Brain microvascular endothelial cell (primary cell): ENCODE results near the gene TBC1D16.

ENCODE experiments used
- DNase-seq: peaks from one replicate; pipeline ENCODE4 v3.0.0-alpha.2; 2020
- H3K27ac ChIP-seq: fragments of 250-450 bp; sonication (Bioruptor Pico); 2 replicates; pipeline ENCODE4 v1.5.1; 2020; ENCODE audit warnings: mild to moderate bottlenecking, moderate library complexity
- H3K27me3 ChIP-seq: fragments of 250-450 bp; sonication (Bioruptor Pico); replicated peaks from 2 replicates; pipeline ENCODE4 v1.5.1; 2020; ENCODE audit warnings: mild to moderate bottlenecking
- H3K36me3 ChIP-seq: fragments of 250-450 bp; sonication (Bioruptor Pico); replicated peaks from 2 replicates; pipeline ENCODE4 v1.5.1; 2020; ENCODE audit warnings: mild to moderate bottlenecking
- H3K4me3 ChIP-seq: 2 replicates; pipeline ENCODE4 v1.5.1; 2011; ENCODE audit warnings: low read depth, mild to moderate bottlenecking, control low read depth, low read length, moderate library complexity
- CTCF ChIP-seq: IDR thresholded peaks from 2 replicates; pipeline ENCODE4 v1.5.1; 2011; ENCODE audit warnings: low read depth, mild to moderate bottlenecking, moderate library complexity, low read length, control low read depth, inconsistent platforms; ENCODE audit errors: missing control alignments
- in situ Hi-C: cut with HindIII; loops from 2 replicates; pipeline ENCODE4 v1.10.0; 2017; ENCODE audit warnings: low sequenced_read_pairs, low pct_ligation_motif_present

The TBC1D16 gene

GRCh38 chr17:79936641-79937381 lies 98.9 kb downstream of the TBC1D16 start:
- Histone ChIP-seq H3K36me3 (no peaks in the 10 kb centered on the region), H3K4me3 (no peak overlapping the region), H3K27me3 (peaks cover under 1% of the 10 kb centered on the region), H3K27ac (no peak overlapping the region)
- no peak for DNase-seq
- in situ Hi-C loops: no loop called here
- TF ChIP-seq CTCF: peak; percentile 16

- DNase-seq: no peak
- peaks cover 8% of the 10 kb centered on the region for H3K27me3 ChIP-seq
- in situ Hi-C loops: no loop called here
- no peak overlapping the region for H3K27ac ChIP-seq
- no peak for TF ChIP-seq CTCF
- no peak overlapping the region for H3K4me3 ChIP-seq
- no peaks in the 10 kb centered on the region for H3K36me3 ChIP-seq
Observed at GRCh38 chr17:79936050-79936449, 99.6 kb downstream of the TBC1D16 start.

GRCh38 chr17:79935197-79935885 lies 100.3 kb downstream of the TBC1D16 start:
- no peak overlapping the region for H3K27ac ChIP-seq
- no peaks in the 10 kb centered on the region for H3K36me3 ChIP-seq
- no peak for DNase-seq
- H3K27me3 ChIP-seq: peaks cover 13% of the 10 kb centered on the region
- no peak for TF ChIP-seq CTCF
- no peak overlapping the region for H3K4me3 ChIP-seq
- in situ Hi-C loops: no loop called here

GRCh38 chr17:79934653-79934970 lies 101.1 kb downstream of the TBC1D16 start:
- peaks cover 17% of the 10 kb centered on the region for H3K27me3 ChIP-seq
- in situ Hi-C loops: no loop called here
- no peak for TF ChIP-seq CTCF
- DNase-seq: no peak
- H3K4me3 ChIP-seq: no peak overlapping the region
- no peaks in the 10 kb centered on the region for H3K36me3 ChIP-seq
- H3K27ac ChIP-seq: no peak overlapping the region

- peaks cover 22% of the 10 kb centered on the region for H3K27me3 ChIP-seq
- DNase-seq: no peak
- in situ Hi-C loops: no loop called here
- no peak overlapping the region for H3K4me3 ChIP-seq
- no peak for TF ChIP-seq CTCF
- H3K27ac ChIP-seq: no peak overlapping the region
- no peaks in the 10 kb centered on the region for H3K36me3 ChIP-seq
Observed at GRCh38 chr17:79933863-79934652, 101.6 kb downstream of the TBC1D16 start.
